ENCODE data around the gene KPNA6.
A peak's percentile ranks its signal among the peaks of the same experiment; 100 is the strongest.

Gene KPNA6

GRCh38 chr1:32216566-32216965 is 108.7 kb downstream of the KPNA6 start:
- no peak for DNase-seq (ENCODE audit: low read depth, low spot score)

- DNase-seq (ENCODE audit: low read depth, low spot score): no peak
These were observed 111.2 kb downstream of the KPNA6 start for GRCh38 chr1:32219022-32219421.

- DNase-seq (ENCODE audit: low read depth, low spot score): no peak
These were observed 113.1 kb downstream of the KPNA6 start for GRCh38 chr1:32220746-32221580.

DNA sequence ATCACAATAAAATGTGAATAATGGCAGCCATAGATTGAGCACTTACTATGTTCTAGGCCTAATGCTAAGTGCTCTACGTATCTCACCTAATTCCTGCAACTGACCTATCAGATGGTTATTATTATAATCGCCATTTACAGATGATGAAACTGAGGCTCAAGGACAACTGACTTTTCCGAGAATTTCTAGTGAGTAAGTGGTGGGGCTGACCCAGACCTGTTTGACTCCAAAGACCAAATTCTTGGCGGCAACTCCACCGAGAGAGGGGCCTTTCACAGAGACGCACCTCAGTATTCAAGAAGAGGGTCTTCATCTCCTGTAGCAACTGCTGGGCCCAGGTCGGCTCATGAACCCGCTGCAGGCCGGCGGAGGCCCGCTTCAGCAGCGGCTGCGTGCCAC is 113.7 kb downstream of the KPNA6 start:
- no peak for DNase-seq (ENCODE audit: low read depth, low spot score)

DNA sequence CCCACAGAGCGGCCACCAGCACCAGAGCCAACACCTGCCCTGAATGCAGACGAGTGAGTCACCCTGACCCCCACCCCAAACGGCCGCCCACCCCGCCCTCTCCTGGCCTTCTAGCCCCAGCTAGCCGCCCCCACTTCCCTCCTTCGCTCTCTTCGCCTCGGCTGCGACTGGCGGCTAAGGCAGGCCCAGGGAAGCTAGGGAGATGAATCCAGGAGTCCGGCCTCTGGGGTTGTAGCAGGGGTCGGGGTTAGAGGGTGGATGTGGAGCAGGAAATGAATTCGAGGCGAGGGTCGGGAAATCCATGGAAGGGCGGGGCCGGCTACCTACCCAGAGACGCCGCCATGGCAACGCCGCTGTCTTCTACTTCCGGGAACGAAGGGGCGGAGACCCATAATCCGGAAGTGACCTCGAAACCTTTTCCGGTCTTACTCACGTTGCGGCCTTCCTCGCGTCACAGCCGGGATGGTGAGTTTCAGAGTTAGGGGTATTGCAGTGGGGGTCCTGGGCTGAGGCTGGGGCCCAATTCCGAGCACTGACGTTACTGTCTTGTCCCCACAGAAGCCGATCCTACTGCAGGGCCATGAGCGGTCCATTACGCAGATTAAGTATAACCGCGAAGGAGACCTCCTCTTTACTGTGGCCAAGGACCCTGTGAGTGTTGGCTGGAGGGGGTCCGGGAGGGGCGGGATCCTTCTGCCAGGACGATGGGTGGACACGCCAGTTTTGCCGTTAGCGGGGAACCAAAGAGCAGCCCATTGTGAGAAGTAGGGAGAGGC is 114.3 kb downstream of the KPNA6 start, which contains the start of the genes EIF3I and TMEM234:
EIF3I (plus strand) TSS at position 428 of the 776 bp plus-strand sequence; CDS start at position 463, 35 bp downstream.
TMEM234 (minus strand) TSS at position 374 of the 776 bp plus-strand sequence; CDS start at position 343, 31 bp downstream.
- DNase-seq (ENCODE audit: low read depth, low spot score): peak; percentile 81

DNA sequence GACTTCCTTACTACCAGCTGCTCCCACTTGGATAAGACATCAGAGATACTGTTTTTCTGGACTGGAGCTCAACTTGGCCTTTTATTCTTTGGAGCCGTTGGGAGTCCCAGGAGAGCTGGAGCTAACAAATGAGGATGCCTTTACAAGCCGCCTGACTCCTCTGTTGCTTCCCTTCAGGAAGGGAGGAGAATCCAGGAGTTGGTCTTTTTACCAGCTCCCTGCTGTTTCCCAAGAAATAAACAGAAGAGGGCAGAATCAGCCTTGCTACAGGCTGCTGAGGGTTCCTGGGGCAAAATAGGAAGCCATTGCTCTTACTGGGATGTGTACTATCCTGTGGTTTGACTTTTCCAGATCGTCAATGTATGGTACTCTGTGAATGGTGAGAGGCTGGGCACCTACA is 115.8 kb downstream of the KPNA6 start:
- no peak for DNase-seq (ENCODE audit: low read depth, low spot score)

GRCh38 chr1:32224285-32224684 is 116.4 kb downstream of the KPNA6 start:
- DNase-seq (ENCODE audit: low read depth, low spot score): no peak
